ENCODE data around the gene TTC23.

GRCh38 chr15:99114511-99115299 is 134.7 kb downstream of the TTC23 start:
- TF ChIP-seq EZH2 (IDR thresholded peaks at IDR 0.05), result no peak
- TF ChIP-seq POLR2AphosphoS5 (IDR thresholded peaks at IDR 0.05; ENCODE audit: borderline replicate concordance, low read depth, low read length), result no peak
